Muscle layer of colon (tissue), 2 donors: Measurements from ENCODE around the gene KIF16B.

ENCODE experiments used
- H3K27ac ChIP-seq: one replicate; pipeline ENCODE4 v1.7.0; 2013; ENCODE audit warnings: low read depth, mild to moderate bottlenecking, low read length, moderate library complexity
- H3K27me3 ChIP-seq, 2 donors: one replicate each; pipeline ENCODE4 v1.7.0; 2013; ENCODE audit warnings: low read length in 2 of 2, mild to moderate bottlenecking in 2 of 2; ENCODE audit not compliant: insufficient read depth in 2 of 2, control insufficient read depth in 1 of 2
- H3K36me3 ChIP-seq: one replicate; pipeline ENCODE4 v1.7.0; 2013; ENCODE audit warnings: mild to moderate bottlenecking, low read length; ENCODE audit not compliant: insufficient read depth
- H3K4me1 ChIP-seq: one replicate; pipeline ENCODE4 v1.7.0; 2013; ENCODE audit warnings: mild to moderate bottlenecking, low read length; ENCODE audit not compliant: insufficient read depth
- H3K4me3 ChIP-seq, 2 donors: one replicate each; pipeline ENCODE4 v1.7.0; 2013; ENCODE audit warnings: low read length in 2 of 2, low read depth in 1 of 2, mild to moderate bottlenecking in 1 of 2, moderate library complexity in 1 of 2
- H3K9ac ChIP-seq: one replicate; pipeline ENCODE4 v1.7.0; 2013; ENCODE audit warnings: low read length
- H3K9me3 ChIP-seq: one replicate; pipeline ENCODE4 v1.7.0; 2013; ENCODE audit warnings: mild to moderate bottlenecking, low read length
- donor health status: abdominal sarcoma.
- donor health status: Adenocarcinoma of cecum.

KIF16B gene

GRCh38 chr20:16407251-16408067, 165.8 kb downstream of the KIF16B start:
- Histone ChIP-seq H3K9ac (no peak overlapping the region), H3K27me3 (no peaks in the 10 kb centered on the region), H3K27ac (no peak overlapping the region), H3K4me3 (no peak overlapping the region), H3K9me3 (no peaks in the 10 kb centered on the region), H3K4me1 (no peaks in the 10 kb centered on the region), H3K36me3 (peaks cover 26% of the 10 kb centered on the region)

- Histone ChIP-seq H3K9ac (no peak overlapping the region), H3K36me3 (peaks cover 18% of the 10 kb centered on the region), H3K4me3 (no peak overlapping the region), H3K27ac (no peak overlapping the region), H3K4me1 (no peaks in the 10 kb centered on the region), H3K9me3 (no peaks in the 10 kb centered on the region), H3K27me3 (no peaks in the 10 kb centered on the region)
Observed at GRCh38 chr20:16405254-16405653, 168.0 kb downstream of the KIF16B start.

GRCh38 chr20:16404640-16405039, 168.6 kb downstream of the KIF16B start:
- Histone ChIP-seq H3K27ac (no peak overlapping the region), H3K4me3 (no peak overlapping the region), H3K9me3 (no peaks in the 10 kb centered on the region), H3K36me3 (peaks cover 20% of the 10 kb centered on the region), H3K27me3 (no peaks in the 10 kb centered on the region), H3K9ac (no peak overlapping the region), H3K4me1 (no peaks in the 10 kb centered on the region)

GRCh38 chr20:16404171-16404570, 169.1 kb downstream of the KIF16B start:
- Histone ChIP-seq H3K4me1 (no peaks in the 10 kb centered on the region), H3K36me3 (peaks cover 25% of the 10 kb centered on the region), H3K4me3 (no peak overlapping the region), H3K9me3 (no peaks in the 10 kb centered on the region), H3K9ac (no peak overlapping the region), H3K27me3 (no peaks in the 10 kb centered on the region), H3K27ac (no peak overlapping the region)

GRCh38 chr20:16400234-16400633, 173.0 kb downstream of the KIF16B start:
- H3K27ac ChIP-seq = no peak overlapping the region
- H3K36me3 ChIP-seq = peaks cover 15% of the 10 kb centered on the region
- no peak overlapping the region for H3K4me3 ChIP-seq
- no peaks in the 10 kb centered on the region for H3K27me3 ChIP-seq
- H3K4me1 ChIP-seq = peaks cover 12% of the 10 kb centered on the region
- H3K9ac ChIP-seq = no peak overlapping the region
- no peaks in the 10 kb centered on the region for H3K9me3 ChIP-seq

GRCh38 chr20:16399801-16400200, 173.4 kb downstream of the KIF16B start:
- Histone ChIP-seq H3K27me3 (no peaks in the 10 kb centered on the region), H3K4me3 (no peak overlapping the region), H3K9me3 (no peaks in the 10 kb centered on the region), H3K9ac (no peak overlapping the region), H3K27ac (no peak overlapping the region), H3K4me1 (peaks cover 12% of the 10 kb centered on the region), H3K36me3 (peaks cover 11% of the 10 kb centered on the region)

- H3K9ac ChIP-seq = no peak overlapping the region
- no peaks in the 10 kb centered on the region for H3K9me3 ChIP-seq
- H3K27me3 ChIP-seq = no peaks in the 10 kb centered on the region
- H3K4me3 ChIP-seq = no peak overlapping the region
- H3K27ac ChIP-seq = no peak overlapping the region
- H3K36me3 ChIP-seq = peaks cover 8% of the 10 kb centered on the region
- H3K4me1 ChIP-seq = peaks cover 12% of the 10 kb centered on the region
Observed at GRCh38 chr20:16397086-16397485, 176.2 kb downstream of the KIF16B start.

- Histone ChIP-seq H3K27ac (no peak overlapping the region), H3K9ac (no peak overlapping the region), H3K27me3 (no peaks in the 10 kb centered on the region), H3K4me1 (peaks cover 12% of the 10 kb centered on the region), H3K36me3 (peaks cover 8% of the 10 kb centered on the region), H3K4me3 (no peak overlapping the region), H3K9me3 (no peaks in the 10 kb centered on the region)
Observed at GRCh38 chr20:16395366-16395765, 177.9 kb downstream of the KIF16B start.

GRCh38 chr20:16394784-16395183, 178.5 kb downstream of the KIF16B start:
- Histone ChIP-seq H3K27me3 (no peaks in the 10 kb centered on the region), H3K36me3 (peaks cover 7% of the 10 kb centered on the region), H3K9me3 (no peaks in the 10 kb centered on the region), H3K9ac (no peak overlapping the region), H3K4me3 (no peak overlapping the region), H3K27ac (no peak overlapping the region), H3K4me1 (peaks cover 12% of the 10 kb centered on the region)

- no peaks in the 10 kb centered on the region for H3K36me3 ChIP-seq
- peaks cover 12% of the 10 kb centered on the region for H3K4me1 ChIP-seq
- H3K9me3 ChIP-seq = no peaks in the 10 kb centered on the region
- no peak overlapping the region for H3K9ac ChIP-seq
- no peaks in the 10 kb centered on the region for H3K27me3 ChIP-seq
- H3K27ac ChIP-seq = no peak overlapping the region
- H3K4me3 ChIP-seq = no peak overlapping the region
Observed at GRCh38 chr20:16393836-16394235, 179.4 kb downstream of the KIF16B start.

- Histone ChIP-seq H3K4me3 (no peak overlapping the region), H3K36me3 (no peaks in the 10 kb centered on the region), H3K9me3 (no peaks in the 10 kb centered on the region), H3K4me1 (peaks cover 12% of the 10 kb centered on the region), H3K27ac (no peak overlapping the region), H3K9ac (no peak overlapping the region), H3K27me3 (no peaks in the 10 kb centered on the region)
Observed at GRCh38 chr20:16393297-16393696, 180.0 kb downstream of the KIF16B start.

GRCh38 chr20:16392346-16392745, 180.9 kb downstream of the KIF16B start:
- Histone ChIP-seq H3K4me3 (no peak overlapping the region), H3K27ac (no peak overlapping the region), H3K27me3 (no peaks in the 10 kb centered on the region), H3K9ac (no peak overlapping the region), H3K9me3 (no peaks in the 10 kb centered on the region), H3K36me3 (no peaks in the 10 kb centered on the region), H3K4me1 (peaks cover 9% of the 10 kb centered on the region)
